OCI-M2 (cell line): ENCODE measurements around the gene AKAP6.

Experiments used
- DNase-seq: peaks from one replicate; lab custom pipeline; 2025; ENCODE audit not compliant: unreplicated experiment; lab: John Stamatoyannopoulos, UW

The AKAP6 gene

DNA sequence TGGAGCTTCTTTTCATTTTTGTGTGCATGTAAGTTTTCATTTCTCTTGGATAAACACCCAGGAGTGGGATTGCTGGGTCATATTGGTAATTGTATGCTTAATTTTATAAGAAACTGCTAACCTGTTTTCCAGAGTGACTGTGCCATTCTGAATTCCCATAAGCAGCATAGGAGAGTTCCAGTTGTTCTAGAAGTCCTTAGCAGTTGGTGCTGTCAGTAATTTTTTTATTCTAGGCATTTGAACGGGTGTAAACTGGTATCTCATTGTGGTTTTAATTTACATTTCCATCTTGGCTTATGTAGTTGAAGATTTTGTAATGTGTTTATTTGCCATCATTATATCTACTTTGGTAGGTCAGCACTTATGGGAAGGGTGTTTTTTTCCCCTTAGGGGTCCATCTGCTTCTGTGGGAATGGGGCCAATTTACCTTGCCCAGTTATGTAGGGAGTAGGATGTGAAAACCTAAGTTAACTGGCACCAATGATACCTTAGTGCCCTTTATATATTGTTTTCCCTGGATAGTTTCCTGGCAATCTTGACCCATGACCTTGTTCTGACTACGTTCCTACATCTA, 202.9 kb downstream of the AKAP6 start:
- no peak for DNase-seq

DNA sequence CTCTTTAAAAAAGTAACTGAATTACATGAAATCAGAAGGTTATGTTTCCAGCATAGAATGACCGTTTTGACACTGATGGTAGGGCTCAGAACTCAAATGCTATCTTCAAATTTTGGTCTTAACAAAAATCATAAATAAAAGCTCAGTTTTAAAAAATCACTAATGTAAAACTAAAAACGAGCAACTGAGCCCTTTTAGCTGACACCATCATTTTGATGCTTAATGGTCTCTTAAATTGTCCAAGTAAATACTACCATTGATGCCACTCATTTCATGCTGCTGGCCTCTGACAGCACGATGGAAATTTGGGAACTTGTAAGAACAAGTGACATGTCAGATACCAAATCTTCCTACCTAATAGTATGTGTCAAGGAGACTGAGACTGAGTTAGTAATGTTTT, 205.0 kb downstream of the AKAP6 start:
- DNase-seq: no peak

DNA sequence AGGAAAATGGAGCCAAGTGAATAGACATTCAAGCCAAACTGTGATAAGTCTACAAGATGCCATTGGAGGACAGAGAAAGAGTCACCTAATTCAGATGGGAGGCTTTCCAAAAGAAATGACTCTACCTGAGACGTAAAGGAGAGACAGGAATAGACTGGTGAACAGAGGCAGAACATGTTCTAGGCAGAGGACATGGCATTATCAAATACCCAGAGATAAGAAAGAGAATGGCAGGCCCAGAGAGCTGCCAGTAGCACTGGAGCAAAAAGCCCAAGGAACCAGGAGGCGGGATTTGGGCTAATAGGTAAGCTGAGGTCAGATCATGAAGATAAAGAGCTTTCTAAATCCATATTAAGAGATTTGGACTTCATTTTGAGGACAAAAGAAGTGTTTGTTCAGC, 207.1 kb downstream of the AKAP6 start:
- no peak for DNase-seq

DNA sequence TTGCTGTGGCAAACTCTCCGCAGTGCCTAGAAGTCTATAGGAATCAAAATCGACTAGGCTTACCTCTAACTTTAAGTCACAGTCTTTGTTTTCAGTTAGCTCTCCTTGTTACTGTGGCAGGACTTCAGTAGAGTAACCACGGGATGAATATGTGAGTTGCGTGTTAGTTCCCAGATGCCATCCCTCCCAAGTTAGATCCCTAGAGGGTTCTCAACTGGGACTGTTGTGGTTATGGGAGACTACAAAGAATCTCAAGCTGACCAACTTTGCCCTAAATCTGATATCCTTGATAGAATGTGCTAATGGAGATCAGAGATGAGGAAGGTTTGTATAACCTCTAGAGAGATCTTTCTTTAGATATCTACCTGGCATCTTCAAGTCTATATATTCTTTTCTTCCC, 208.1 kb downstream of the AKAP6 start:
- DNase-seq: no peak

GRCh38 chr14:32542507-32542906, 213.4 kb downstream of the AKAP6 start:
- DNase-seq: no peak

- no peak for DNase-seq
These were observed 216.0 kb downstream of the AKAP6 start for GRCh38 chr14:32545095-32545494.

GRCh38 chr14:32545506-32546210, 216.6 kb downstream of the AKAP6 start:
- DNase-seq: no peak

DNA sequence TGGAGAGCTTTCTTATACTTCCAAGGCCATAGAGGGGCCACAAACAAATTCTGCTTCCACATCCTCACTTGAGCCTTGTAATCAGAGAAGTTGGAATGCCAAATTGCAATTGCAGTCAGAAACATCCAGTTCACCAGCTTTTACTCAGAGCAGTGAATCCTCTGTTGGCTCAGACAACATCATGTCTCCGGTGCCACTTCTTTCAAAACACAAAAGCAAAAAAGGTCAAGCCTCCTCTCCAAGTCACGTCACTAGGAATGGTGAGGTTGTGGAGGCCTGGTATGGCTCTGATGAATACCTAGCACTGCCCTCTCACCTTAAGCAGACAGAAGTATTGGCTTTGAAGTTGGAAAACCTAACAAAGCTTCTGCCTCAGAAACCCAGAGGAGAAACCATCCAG, 217.1 kb downstream of the AKAP6 start:
- no peak for DNase-seq

DNA sequence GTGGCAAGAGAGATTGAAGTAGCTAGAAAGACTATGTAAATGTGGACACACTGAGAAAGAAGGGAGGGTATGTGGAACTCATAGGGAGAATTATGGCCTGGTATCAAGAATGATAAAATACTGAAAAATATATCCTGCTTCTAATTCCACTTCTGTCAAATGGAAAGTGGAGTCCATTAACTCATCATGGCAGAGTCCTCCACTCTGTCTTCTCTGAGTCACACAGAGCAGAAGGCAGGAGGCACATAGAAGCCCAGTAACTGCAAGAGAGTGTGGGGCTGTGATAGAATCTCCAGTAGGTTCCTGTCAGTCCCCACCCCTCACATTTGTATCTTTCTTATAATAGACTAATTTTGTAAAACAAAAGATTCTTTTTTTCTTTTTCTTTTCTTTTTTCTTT, 223.7 kb downstream of the AKAP6 start:
- no peak for DNase-seq

GRCh38 chr14:32559048-32559447, 229.9 kb downstream of the AKAP6 start:
- no peak for DNase-seq

GRCh38 chr14:32559590-32559989, 230.5 kb downstream of the AKAP6 start:
- DNase-seq: no peak

GRCh38 chr14:32560209-32560857, 231.2 kb downstream of the AKAP6 start:
- no peak for DNase-seq

DNA sequence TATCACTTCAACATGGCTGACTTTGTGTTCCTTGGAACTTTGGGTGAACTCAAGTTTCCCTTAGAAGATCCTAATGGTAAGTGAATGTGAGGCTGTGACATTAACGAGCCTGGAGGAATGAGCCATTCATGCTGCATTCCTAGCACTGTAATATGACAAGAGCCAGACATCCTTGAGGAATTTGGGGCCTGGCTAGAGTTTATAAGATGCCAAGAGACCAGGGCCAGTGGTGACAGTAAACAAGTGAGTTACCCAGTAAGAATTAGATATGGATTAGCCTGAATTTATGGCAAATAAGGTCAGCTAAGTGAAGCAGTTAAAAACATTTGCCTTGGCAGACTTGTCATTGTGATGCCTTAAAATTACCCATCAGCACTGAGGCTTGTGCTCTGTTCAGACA, 232.4 kb downstream of the AKAP6 start:
- DNase-seq: no peak

DNA sequence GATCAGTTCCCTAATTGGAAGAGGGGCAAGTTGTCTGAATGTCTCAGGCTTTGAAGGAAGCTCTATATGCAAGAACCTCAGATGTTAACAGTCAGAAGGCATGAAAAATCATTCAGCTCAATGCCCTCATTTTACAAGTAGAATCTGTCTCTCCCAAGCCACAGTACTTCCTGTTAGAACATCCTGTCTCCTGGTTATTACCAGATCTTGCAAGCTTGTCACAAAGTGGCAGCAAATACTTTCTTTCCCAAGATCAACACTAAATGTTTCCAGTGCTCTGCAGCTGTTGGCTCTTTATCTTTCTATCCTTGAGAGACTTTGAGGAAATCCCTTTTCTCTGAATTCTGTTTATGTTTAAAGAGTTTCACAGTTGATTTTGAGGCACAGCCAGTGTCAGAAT, 235.5 kb downstream of the AKAP6 start:
- no peak for DNase-seq

DNA sequence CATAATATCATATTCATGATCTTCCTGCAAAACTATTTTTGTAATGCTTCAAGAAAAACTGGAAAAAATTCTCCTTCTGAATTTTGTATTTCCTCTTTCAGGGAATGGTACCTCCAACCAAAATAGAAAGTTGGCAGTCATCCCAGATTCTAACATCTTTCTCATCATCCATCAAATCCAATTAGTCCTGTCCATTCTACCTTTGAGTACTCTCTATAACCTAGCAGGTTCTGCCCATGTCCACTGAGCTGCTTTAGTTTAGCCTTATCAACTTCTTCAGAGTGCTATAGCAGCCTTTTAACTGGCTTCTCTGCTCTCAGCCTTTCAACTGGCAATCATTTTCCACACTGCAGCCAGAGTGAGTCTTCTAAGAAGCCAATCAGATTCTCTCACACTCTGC, 236.2 kb downstream of the AKAP6 start:
- no peak for DNase-seq

DNA sequence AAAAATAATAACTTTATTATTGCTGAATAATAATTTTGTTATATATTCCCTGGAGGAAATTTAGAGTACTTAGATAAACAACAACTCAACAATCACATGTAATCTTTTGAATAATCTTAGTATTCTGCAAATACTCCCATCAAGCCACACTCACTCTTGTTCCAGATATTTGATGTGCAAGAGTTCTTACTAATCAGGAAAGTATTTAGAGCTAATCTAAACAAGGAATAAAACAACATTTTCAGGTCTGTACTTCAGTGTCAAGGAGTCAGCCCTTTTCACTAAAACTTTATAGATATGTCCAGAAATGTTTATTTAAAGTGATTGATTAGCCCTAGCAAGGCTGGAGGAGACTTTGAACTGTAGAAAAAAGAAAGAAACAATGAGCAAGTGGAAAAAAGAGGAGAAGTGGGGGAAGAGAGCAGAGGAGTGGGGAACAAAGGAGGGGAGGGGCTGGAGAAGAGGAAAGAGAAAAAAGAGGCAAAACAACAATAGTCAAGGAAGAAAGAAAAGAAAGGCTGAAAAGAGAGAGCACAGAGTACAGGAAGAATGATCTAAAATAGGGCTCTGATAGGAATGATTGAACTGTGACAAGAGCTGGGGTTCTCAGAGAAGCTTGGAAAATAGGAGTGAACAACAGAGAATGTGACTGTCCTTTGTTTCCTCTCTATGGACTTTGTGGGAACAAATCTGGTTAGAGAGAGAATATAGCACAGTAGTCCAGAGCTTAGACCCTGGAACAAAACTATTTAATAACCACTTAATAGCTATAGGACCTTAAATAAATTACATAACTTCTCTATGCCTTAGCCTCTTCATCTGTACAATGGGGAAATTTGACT, 238.7 kb downstream of the AKAP6 start:
- DNase-seq: no peak

GRCh38 chr14:32571551-32571950, 242.5 kb downstream of the AKAP6 start:
- no peak for DNase-seq

DNA sequence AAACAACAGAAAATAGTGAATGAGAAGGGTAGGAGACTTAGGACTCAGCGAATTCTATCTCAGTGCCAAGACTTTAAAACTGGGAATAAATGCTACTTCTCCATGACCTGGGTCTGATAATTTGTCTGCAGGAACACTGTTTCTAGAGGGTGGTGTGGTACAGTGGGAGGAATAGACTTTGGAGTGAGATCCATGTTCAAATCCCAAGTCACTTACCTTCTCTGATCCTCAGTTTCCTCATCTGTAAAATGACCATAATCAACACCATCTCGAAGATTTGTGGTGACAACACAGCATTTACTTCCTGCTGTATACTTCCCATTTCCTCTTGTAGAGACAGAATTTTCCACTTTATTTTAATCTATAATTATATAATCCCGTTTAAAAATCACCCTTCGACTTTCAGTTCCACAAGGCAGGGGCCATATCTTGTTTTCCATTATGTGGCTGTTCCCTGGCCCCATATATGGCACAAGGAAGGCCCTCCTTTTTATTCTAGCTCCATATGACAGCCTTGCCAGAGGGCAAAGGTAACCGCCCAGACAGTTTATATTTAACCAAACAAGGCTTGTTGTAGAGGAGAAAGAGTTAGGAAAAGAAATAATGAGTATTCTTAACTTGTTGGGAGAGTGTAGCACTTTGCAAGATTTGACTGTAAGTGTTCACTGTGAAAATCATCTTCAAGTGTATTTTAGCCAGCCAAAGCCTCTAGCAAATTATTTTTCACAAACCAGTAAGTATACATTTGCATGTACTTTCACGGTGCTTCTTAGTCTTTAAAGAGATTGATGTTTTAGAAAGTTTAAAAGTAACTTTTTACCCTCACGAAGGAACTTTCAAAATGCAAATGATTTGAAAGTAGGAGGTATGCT, 243.1 kb downstream of the AKAP6 start:
- DNase-seq: no peak

DNA sequence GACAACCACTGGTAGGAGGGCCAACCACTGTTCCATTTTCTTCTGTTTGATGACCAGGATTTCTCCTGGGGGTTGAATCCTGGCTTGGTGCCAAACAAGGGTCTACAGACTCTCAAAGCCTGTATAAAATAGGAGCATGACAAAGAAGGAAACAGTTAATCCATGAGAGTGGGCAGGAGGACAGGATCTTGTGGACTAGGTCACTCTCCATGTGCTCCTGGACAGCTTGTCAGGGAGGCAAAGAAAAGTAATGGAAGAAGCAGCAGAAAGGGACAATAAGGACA, 243.7 kb downstream of the AKAP6 start:
- no peak for DNase-seq

DNA sequence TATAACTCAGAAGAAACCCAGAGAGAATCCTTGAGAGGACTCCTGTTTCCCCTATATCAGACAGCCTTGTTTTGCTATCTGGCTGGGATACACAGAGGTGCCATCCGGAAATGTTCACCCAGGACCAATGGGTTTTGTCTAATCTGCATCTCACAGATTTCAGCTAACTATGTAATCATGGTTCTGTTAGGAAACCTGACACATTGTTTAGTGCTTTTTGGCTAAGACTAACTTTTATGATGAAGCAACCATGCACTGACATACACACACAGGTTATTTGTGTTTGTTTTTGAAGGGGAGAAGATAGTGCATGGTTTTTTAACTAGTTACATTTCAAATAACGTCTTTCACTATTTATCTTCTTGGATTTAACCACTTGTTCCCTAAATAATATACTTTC, 245.2 kb downstream of the AKAP6 start:
- DNase-seq: no peak
